B cell (primary cell): Measurements from ENCODE around the gene SRRD.

ENCODE experiments used
- EZH2 ChIP-seq: IDR thresholded peaks from 2 replicates; pipeline ENCODE4 v1.6.1; 2012; ENCODE audit warnings: borderline replicate concordance, low read depth, mild to moderate bottlenecking, moderate library complexity, low read length; ENCODE audit not compliant: insufficient read depth, poor library complexity, severe bottlenecking
- TF ChIP-seq, protein P1 (sequence below): fragments of 200-600 bp; IDR thresholded peaks from one replicate; pipeline ENCODE4 v1.8.0; 2022; ENCODE audit warnings: antibody characterized with exemption, mild to moderate bottlenecking

DNA sequence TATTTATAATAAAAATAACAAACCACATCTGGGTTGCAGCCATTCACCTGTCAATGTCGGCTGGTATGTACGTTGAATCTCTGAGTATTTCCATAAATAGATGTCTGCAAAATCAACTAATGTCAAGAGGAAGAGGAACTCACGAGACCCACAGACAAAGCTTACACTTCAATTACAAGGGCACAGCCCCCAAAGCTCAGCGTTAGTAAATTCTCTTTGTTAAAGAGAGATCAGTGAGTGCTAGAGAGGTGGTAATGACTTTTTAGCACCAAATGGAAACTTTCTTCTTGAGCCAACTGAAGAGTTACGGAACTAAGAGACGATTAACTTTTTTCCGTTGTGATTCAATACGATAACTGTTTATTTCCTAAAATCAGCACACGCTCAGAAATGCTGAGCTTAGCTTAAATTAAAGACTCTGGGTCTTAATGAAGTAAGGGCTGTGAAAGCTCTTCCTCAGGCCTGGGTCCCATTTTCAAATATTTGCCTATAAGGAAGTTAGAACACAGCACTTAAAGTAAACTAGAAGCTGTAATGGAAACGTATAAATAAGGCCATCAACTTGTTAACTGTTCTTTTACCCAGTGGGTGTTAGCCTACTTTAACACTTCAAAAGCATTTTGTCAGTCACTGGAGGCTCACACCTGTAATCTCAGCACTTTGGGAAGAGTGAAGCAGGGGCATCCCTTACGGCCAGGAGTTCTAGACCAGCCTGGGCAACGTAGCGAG is 51.4 kb downstream of the SRRD start:
- TF ChIP-seq, protein P1, sequence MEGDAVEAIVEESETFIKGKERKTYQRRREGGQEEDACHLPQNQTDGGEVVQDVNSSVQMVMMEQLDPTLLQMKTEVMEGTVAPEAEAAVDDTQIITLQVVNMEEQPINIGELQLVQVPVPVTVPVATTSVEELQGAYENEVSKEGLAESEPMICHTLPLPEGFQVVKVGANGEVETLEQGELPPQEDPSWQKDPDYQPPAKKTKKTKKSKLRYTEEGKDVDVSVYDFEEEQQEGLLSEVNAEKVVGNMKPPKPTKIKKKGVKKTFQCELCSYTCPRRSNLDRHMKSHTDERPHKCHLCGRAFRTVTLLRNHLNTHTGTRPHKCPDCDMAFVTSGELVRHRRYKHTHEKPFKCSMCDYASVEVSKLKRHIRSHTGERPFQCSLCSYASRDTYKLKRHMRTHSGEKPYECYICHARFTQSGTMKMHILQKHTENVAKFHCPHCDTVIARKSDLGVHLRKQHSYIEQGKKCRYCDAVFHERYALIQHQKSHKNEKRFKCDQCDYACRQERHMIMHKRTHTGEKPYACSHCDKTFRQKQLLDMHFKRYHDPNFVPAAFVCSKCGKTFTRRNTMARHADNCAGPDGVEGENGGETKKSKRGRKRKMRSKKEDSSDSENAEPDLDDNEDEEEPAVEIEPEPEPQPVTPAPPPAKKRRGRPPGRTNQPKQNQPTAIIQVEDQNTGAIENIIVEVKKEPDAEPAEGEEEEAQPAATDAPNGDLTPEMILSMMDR, result no peak
- TF ChIP-seq EZH2, result no peak
